Measurements from ENCODE around the gene AKT1. TPM values are rescaled to one million over a fixed set of nuclear protein-coding genes. Genes with fewer than 3 reads are reported as not detected.

Gene AKT1
- total RNA-seq, 4 donors from 2014 or later: 66.6 to 93.7 (median 71.3) TPM

DNA sequence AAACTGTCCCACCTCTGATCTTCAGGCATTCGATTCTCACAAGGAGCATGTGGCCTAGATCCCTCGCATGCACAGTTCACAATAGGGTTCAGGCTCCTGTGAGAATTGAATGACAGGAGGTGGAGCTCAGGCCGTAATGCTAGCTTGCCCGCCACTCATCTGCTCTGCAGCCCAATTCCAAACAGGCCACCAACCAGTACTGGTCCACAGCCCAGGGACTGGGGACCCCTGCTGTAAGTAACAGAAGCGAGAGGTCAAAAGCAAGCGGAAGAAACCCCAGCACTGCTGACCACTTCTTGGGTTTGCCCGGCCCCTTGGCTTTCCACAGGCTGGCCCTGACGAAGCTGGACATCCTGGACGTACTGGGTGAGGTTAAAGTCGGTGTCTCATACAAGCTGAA is 51.1 kb downstream of the AKT1 start:
- 85 to 97% methylated on average over 5 of the region's 10 CpGs for WGBS, 2 donors
- TF ChIP-seq CTCF (IDR thresholded peaks at IDR 0.05) (no peak), POLR2A (IDR thresholded peaks at IDR 0.05) (no peak)
- H3K27ac ChIP-seq: peak overlapping the region in 1 of 4 donors; percentile 5
- DNase-seq: no peak
- intact Hi-C loops (cut with DNase I): no loop called here
- H3K36me3 ChIP-seq: peaks cover 0 to 37% (median 0%) of the 10 kb centered on the region in 3 donors
- no peaks in the 10 kb centered on the region for H3K9me3 ChIP-seq
- peaks cover 29 to 42% (median 38%) of the 10 kb centered on the region in 3 donors for H3K4me1 ChIP-seq
- no peaks in the 10 kb centered on the region for H3K27me3 ChIP-seq
- no peak overlapping the region for H3K4me3 ChIP-seq

DNA sequence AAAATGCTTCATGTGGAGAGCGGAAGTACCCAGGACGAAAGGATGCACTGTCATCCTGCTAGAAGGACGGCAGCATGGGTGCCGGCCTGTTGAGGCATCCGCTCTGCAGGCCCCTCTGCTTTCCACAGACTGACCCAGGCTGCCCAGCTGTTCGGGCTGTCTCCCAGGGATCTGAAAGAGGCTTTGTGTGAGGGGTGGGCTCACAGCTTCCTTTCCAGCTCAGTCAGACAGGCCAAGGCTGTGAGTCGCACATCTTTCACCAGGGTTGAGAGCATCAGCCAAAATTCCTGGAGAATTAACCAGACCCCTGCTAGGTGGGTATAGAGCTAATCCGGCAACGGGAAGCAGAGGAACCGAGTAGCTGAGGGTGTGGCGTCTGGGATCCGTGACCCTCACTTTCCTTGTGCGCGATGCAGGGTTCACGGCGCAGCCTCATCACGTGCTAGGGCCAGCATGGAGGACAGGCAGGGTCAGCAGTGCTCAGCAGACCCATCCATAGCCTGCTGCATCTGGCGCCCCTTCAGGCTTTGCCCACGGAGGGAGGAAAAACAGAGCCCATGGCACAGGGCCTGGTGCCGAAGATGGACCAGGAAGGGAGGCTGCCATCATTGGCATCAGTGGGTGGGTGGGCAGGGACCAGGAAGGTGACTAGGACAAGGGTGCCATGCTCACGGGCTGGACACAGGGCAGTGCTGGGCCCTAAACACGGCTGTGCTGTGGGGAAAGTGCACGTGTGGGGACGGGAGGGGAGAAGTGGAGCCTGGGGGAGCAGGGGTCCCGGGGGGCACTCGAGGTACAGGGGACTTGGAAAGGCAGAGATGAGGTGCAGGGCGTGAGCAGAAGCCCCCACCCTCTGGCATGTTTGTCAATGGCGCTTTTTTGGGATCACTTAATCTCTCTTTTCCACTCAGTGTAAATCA is 51.8 kb downstream of the AKT1 start:
- intact Hi-C loops (cut with DNase I): no loop called here
- Histone ChIP-seq H3K27ac (no peak overlapping the region), H3K4me3 (no peak overlapping the region), H3K36me3 (peaks cover 0 to 37% (median 0%) of the 10 kb centered on the region in 3 donors), H3K4me1 (peaks cover 22 to 35% (median 31%) of the 10 kb centered on the region in 3 donors), H3K9me3 (no peaks in the 10 kb centered on the region), H3K27me3 (no peaks in the 10 kb centered on the region)
- no peak for TF ChIP-seq CTCF (IDR thresholded peaks at IDR 0.05)
- no peak for TF ChIP-seq POLR2A (IDR thresholded peaks at IDR 0.05)
- no peak for DNase-seq
- 79 to 88% methylated on average over 12 to 14 of the region's 28 CpGs for WGBS, 2 donors

DNA sequence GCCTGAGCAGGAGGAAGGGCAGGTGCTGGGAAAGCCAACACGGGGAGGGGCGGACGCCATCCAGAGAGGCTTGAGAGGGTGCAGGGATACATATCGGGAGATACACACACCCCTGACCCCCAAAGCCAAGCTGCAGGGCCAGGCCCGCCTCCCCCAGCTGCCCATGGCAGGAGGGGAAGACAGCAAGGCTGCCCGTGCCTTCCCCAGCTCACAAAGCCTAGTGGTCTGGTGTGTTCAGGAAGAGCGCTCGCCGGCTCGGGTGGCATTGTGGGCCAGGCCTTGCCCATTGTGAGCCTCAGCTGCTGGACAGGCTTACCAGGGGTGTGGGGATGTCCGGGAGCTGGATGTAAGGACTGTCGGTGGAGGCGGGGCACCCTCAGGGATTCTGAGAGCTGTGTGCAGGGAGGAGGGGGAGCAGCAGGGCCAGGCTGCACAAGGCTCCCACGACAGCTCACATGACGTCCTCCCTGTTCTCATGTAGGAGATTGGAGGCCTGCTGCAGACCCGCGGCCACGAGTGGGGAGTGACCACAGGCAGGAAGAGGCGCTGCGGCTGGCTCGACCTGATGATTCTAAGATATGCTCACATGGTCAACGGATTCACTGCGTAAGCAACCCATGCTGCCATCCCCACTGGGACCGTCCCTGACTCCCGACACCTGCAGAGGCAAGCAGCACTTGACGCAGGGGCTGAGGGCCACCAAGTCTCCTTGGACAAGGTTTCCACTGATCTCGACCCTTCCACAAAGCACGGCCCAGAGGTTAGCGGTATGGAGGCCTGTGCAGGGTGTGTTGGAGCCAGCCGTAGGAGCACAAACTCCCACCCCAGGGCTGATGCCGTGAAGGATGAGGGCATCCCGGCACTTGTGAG is 52.7 kb downstream of the AKT1 start:
- Histone ChIP-seq H3K9me3 (no peaks in the 10 kb centered on the region), H3K36me3 (peaks cover 0 to 37% (median 0%) of the 10 kb centered on the region in 3 donors), H3K4me3 (no peak overlapping the region), H3K27ac (no peak overlapping the region), H3K27me3 (no peaks in the 10 kb centered on the region), H3K4me1 (peaks cover 17 to 27% (median 22%) of the 10 kb centered on the region in 3 donors)
- no peak for DNase-seq
- intact Hi-C loops (cut with DNase I): no loop called here
- WGBS, 2 donors: 83 to 91% methylated on average over 4 to 9 of the region's 32 CpGs
- no peak for TF ChIP-seq CTCF (IDR thresholded peaks at IDR 0.05)
- no peak for TF ChIP-seq POLR2A (IDR thresholded peaks at IDR 0.05)

GRCh38 chr14:104741803-104742251 is 53.7 kb downstream of the AKT1 start:
- 20% methylated on average over 1 of the region's 23 CpGs; no CpG with 5 or more reads in 1 of the 2 donors for WGBS, 2 donors
- intact Hi-C loops (cut with DNase I): no loop called here

More at GRCh38 chr14:104741803-104742251, 53.7 kb downstream of the AKT1 start:
- Histone ChIP-seq H3K4me1 (peaks cover 8 to 27% (median 18%) of the 10 kb centered on the region in 3 donors), H3K27ac (no peak overlapping the region), H3K27me3 (no peaks in the 10 kb centered on the region), H3K4me3 (no peak overlapping the region), H3K9me3 (no peaks in the 10 kb centered on the region), H3K36me3 (peaks cover 0 to 37% (median 0%) of the 10 kb centered on the region in 3 donors)
- TF ChIP-seq CTCF (IDR thresholded peaks at IDR 0.05) (no peak), POLR2A (IDR thresholded peaks at IDR 0.05) (no peak)
- no peak for DNase-seq
